ENCODE measurements around the gene EVX2. TPM values are rescaled to one million over a fixed set of nuclear protein-coding genes. Genes with fewer than 3 reads are reported as not detected.

Gene EVX2
- total RNA-seq, 4 donors from 2014 or later = not detected

DNA sequence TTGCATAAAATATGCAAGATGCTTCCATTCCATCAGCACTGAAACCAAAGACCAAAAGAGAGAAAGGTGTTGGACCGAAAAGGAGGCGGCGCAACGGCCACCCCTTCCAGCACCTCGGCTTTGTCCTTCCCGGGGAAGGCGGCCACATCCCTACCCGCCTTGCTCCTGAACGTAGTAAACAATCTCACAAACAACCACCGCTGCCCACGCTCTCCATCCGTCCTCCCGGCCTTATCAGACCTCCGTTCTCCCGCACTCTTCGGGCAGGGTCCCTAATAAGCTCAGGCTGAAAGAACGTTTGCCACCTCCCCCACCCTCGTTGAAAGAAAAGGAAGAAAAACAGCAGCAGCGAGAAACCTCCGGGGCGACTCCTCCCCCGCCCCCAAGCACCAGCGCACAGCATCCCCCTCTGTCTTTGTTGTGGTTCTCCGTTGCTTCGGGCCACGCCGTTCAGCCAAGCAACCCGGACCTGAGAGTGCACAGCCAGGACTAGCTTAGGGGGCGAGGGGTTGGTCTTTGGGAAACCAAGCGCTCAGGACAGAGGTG is 4.4 kb downstream of the EVX2 start:
- peaks cover 100% of the 10 kb centered on the region for H3K27me3 ChIP-seq
- no peaks in the 10 kb centered on the region for H3K36me3 ChIP-seq
- DNase-seq (ENCODE audit: low spot score in 2 of 2) = no peak
- peak overlapping the region; percentile 41 for H3K4me3 ChIP-seq
- H3K4me1 ChIP-seq = peaks cover 30% of the 10 kb centered on the region
- no peak overlapping the region for H3K27ac ChIP-seq
- no peaks in the 10 kb centered on the region for H3K9me3 ChIP-seq
- TF ChIP-seq POLR2AphosphoS5 (IDR thresholded peaks at IDR 0.05) (no peak), EP300 (IDR thresholded peaks at IDR 0.05) (no peak), POLR2A (IDR thresholded peaks at IDR 0.05) (no peak)
- TF ChIP-seq, protein P1, sequence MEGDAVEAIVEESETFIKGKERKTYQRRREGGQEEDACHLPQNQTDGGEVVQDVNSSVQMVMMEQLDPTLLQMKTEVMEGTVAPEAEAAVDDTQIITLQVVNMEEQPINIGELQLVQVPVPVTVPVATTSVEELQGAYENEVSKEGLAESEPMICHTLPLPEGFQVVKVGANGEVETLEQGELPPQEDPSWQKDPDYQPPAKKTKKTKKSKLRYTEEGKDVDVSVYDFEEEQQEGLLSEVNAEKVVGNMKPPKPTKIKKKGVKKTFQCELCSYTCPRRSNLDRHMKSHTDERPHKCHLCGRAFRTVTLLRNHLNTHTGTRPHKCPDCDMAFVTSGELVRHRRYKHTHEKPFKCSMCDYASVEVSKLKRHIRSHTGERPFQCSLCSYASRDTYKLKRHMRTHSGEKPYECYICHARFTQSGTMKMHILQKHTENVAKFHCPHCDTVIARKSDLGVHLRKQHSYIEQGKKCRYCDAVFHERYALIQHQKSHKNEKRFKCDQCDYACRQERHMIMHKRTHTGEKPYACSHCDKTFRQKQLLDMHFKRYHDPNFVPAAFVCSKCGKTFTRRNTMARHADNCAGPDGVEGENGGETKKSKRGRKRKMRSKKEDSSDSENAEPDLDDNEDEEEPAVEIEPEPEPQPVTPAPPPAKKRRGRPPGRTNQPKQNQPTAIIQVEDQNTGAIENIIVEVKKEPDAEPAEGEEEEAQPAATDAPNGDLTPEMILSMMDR (IDR thresholded peaks at IDR 0.05) = no peak
- WGBS = 8% methylated on average over 30 of the region's 30 CpGs

DNA sequence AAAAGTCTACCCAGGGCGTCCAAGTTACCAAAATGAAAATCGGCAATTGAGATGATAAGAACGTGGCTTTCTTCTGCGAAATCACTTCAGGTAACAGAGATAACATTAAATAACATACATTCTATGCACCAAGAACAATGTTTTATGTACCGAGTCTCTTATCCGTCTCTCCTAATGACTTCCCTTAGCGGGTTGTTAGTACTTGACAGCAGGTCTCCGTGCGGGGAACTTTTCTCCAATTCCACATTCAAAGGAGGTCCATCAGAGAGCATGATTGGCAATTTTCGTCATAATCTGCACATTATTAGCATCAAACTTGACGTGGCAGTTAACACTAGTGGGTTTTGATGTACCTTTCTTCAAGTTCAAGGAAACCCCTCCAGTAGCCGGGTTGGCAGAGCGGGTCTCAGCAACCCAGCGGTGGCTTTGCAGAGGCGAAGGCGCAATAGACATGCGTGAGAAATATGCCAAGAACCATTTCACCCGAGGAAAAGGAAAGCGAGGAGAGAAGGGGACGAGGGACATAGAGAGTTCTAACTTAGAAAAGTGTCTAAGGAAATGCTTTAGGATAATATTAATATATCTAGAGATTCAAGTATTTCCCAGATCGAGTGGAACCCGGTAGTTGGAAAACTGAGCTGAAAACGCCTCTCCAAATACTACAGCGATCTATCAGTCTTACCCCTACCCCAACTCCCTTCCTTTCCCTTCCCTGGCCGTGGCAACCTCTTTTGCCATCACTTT is 5.0 kb downstream of the EVX2 start:
- no peak overlapping the region for H3K27ac ChIP-seq

DNA sequence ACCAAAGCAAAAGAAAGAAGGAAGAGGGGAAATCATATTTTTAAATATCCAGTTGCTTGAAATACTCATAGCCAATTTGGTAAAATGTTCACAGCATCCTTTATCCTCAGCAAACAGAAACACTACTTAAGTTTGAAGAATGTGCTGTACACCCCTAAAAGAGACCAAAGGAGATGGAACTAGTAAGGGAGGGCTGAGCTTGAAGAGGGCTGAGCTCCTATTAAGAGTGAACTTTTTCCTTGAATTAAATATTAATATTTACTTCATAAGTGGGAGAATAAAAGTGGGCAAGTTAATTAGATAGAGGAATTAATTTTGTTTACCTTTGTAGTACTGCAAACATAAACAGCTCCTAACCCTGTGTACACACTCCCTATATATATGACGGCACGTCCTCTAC is 7.0 kb downstream of the EVX2 start:
- no peak for DNase-seq (ENCODE audit: low spot score in 2 of 2)
- Histone ChIP-seq H3K4me3 (no peak overlapping the region), H3K36me3 (no peaks in the 10 kb centered on the region), H3K27ac (no peak overlapping the region), H3K27me3 (peaks cover 100% of the 10 kb centered on the region), H3K9me3 (no peaks in the 10 kb centered on the region), H3K4me1 (peaks cover 20% of the 10 kb centered on the region)
- 25% methylated on average over 2 of the region's 2 CpGs for WGBS
- no peak for TF ChIP-seq POLR2A (IDR thresholded peaks at IDR 0.05)

More for the DNA sequence above, 5.0 kb downstream of the EVX2 start:
- H3K27me3 ChIP-seq = peaks cover 100% of the 10 kb centered on the region
- no peaks in the 10 kb centered on the region for H3K36me3 ChIP-seq
- TF ChIP-seq POLR2A (IDR thresholded peaks at IDR 0.05) (no peak), EP300 (IDR thresholded peaks at IDR 0.05) (no peak), POLR2AphosphoS5 (IDR thresholded peaks at IDR 0.05) (no peak)
- TF ChIP-seq, protein P1 (IDR thresholded peaks at IDR 0.05) = no peak
- WGBS = 12% methylated on average over 25 of the region's 25 CpGs
- no peaks in the 10 kb centered on the region for H3K9me3 ChIP-seq
- no peak overlapping the region for H3K4me3 ChIP-seq
- no peak for DNase-seq (ENCODE audit: low spot score in 2 of 2)
- peaks cover 30% of the 10 kb centered on the region for H3K4me1 ChIP-seq

DNA sequence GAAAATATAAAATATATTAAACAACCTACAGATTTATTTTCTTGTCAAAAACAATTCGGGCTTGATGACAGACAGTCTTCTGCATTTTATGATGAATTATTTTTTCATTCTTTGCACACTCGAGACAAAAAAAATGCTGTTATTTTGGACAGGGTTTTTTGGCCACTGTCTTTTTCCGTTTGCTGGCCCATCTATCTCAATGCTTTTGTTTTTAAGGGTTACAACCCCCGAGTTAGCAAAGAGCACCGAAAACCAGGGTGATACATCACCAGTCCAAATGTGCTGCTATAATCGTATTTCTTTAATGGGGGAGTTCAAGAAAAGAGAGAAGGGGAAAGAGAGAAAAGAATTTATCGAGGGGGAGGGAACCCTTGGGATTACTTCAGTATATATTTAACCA is 7.7 kb downstream of the EVX2 start:
- Histone ChIP-seq H3K36me3 (no peaks in the 10 kb centered on the region), H3K4me1 (peaks cover 23% of the 10 kb centered on the region), H3K27ac (no peak overlapping the region), H3K27me3 (peaks cover 100% of the 10 kb centered on the region), H3K9me3 (no peaks in the 10 kb centered on the region), H3K4me3 (no peak overlapping the region)
- TF ChIP-seq POLR2A (IDR thresholded peaks at IDR 0.05) (no peak), EP300 (IDR thresholded peaks at IDR 0.05) (no peak), POLR2AphosphoS5 (IDR thresholded peaks at IDR 0.05) (no peak)
- TF ChIP-seq, protein P1 (IDR thresholded peaks at IDR 0.05) = no peak
- WGBS = 22% methylated on average over 7 of the region's 7 CpGs
- no peak for DNase-seq (ENCODE audit: low spot score in 2 of 2)

DNA sequence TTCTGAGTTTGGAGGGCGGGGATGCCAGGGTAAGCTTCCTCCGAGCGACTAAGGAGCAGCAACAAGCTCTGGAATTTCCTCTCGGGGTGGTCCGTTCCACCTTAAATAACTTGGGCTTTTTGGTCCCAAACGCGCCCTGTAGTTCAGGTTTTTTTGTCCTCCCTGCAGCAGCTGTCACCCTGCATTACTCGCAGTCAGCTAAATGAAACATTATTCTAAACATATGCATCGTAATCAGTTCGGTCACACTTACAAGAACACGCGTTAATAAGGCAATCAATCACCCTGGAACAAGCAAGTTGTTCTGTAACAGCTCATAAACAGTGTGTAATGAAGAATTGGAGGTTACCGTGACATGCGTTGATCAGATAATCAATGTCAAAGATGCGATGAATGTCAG is 8.3 kb downstream of the EVX2 start:
- H3K4me1 ChIP-seq = peaks cover 19% of the 10 kb centered on the region
- WGBS = 15% methylated on average over 15 of the region's 15 CpGs
- no peak for DNase-seq (ENCODE audit: low spot score in 2 of 2)
- peaks cover 100% of the 10 kb centered on the region for H3K27me3 ChIP-seq
- no peak overlapping the region for H3K27ac ChIP-seq
- no peaks in the 10 kb centered on the region for H3K36me3 ChIP-seq
- TF ChIP-seq POLR2A (IDR thresholded peaks at IDR 0.05) (no peak), EP300 (IDR thresholded peaks at IDR 0.05) (no peak), POLR2AphosphoS5 (IDR thresholded peaks at IDR 0.05) (no peak)
- TF ChIP-seq, protein P1 (IDR thresholded peaks at IDR 0.05) = no peak
- H3K4me3 ChIP-seq = no peak overlapping the region
- H3K9me3 ChIP-seq = no peaks in the 10 kb centered on the region

Data from suprapubic skin (tissue), 4 donors.